Measurements from ENCODE around the gene EFEMP1. TPM values are rescaled to one million over a fixed set of nuclear protein-coding genes. Genes with fewer than 3 reads are reported as not detected.

Gene EFEMP1
- total RNA-seq, 2 experiments from 2014 or later = not detected

DNA sequence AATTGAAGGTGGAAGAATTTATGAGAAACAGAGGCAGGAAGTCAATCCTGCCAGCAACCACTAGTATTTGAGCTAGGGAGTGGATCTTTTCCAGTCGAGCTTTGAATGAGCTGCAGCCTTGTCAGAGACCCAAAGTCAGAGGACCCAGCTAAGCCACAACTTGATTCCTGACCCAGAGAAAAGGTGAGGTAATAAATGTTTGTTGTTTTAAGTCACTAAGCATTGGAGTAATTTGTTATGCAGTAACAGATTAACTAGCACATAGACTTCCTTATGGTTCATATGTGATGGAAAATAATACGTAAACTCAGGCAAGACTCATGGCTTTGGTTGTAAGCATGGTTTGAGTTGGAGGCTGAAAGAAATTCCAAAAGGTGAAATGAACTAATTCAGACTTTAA, 21.6 kb downstream of the EFEMP1 start:
- ChIA-PET POLR2A (no interaction called here), CTCF (no interaction called here)
- Mint-ChIP-seq H3K27ac (no peak overlapping the region), H3K9me3 (peaks cover 2% of the 10 kb centered on the region), H3K27me3 (no peaks in the 10 kb centered on the region), H3K36me3 (ENCODE audit: low read depth) (no peaks in the 10 kb centered on the region), H3K4me1 (no peaks in the 10 kb centered on the region), H3K4me3 (no peak overlapping the region)
- no peak for DNase-seq

- H3K4me1 Mint-ChIP-seq = no peaks in the 10 kb centered on the region
- no peak overlapping the region for H3K4me3 Mint-ChIP-seq
- ChIA-PET POLR2A (no interaction called here), CTCF (no interaction called here)
- no peaks in the 10 kb centered on the region for H3K36me3 Mint-ChIP-seq (ENCODE audit: low read depth)
- DNase-seq = no peak
- no peak overlapping the region for H3K27ac Mint-ChIP-seq
- no peaks in the 10 kb centered on the region for H3K27me3 Mint-ChIP-seq
- H3K9me3 Mint-ChIP-seq = peaks cover 2% of the 10 kb centered on the region
Observed at GRCh38 chr2:55901322-55901721, 22.3 kb downstream of the EFEMP1 start.

- H3K27me3 Mint-ChIP-seq = no peaks in the 10 kb centered on the region
- DNase-seq = no peak
- H3K27ac Mint-ChIP-seq = no peak overlapping the region
- ChIA-PET CTCF (no interaction called here), POLR2A (no interaction called here)
- H3K4me1 Mint-ChIP-seq = no peaks in the 10 kb centered on the region
- no peaks in the 10 kb centered on the region for H3K36me3 Mint-ChIP-seq (ENCODE audit: low read depth)
- H3K4me3 Mint-ChIP-seq = no peak overlapping the region
- peaks cover 2% of the 10 kb centered on the region for H3K9me3 Mint-ChIP-seq
Observed at GRCh38 chr2:55899881-55900280, 23.7 kb downstream of the EFEMP1 start.

DNA sequence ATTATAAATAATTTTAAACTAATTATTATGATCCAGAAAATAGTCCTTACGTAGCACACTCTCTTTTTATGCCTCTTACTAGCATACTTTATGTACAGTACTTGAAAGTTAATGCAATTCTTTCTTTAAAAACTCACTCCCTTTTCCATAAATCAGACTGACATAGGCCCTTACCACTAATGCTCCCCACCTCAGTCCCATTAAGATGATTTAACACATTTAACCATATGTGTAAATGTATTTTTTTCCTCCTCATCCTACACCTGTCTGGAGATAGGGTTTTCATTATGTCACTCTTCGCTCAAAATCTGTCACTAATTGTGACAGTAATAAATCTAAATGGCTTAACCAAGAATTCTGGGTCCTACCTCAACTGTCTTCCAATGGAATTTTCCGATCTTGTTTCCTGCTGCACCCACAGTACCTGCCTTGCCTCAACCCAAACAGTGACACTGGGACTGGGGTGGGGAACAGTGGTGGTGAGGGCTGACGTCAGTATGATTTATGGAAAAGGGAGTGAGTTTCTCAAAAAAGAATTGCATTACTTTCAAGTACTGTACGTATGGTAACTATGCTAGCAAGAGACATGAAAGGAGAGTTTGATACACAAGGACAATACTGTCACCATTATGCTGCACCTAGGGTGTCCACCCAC, 25.1 kb downstream of the EFEMP1 start:
- Mint-ChIP-seq H3K27me3 (no peaks in the 10 kb centered on the region), H3K36me3 (ENCODE audit: low read depth) (no peaks in the 10 kb centered on the region), H3K4me3 (no peak overlapping the region), H3K27ac (no peak overlapping the region), H3K9me3 (peaks cover 2% of the 10 kb centered on the region), H3K4me1 (no peaks in the 10 kb centered on the region)
- CTCF ChIA-PET = no interaction called here
- no peak for DNase-seq
- POLR2A ChIA-PET = no interaction called here

DNA sequence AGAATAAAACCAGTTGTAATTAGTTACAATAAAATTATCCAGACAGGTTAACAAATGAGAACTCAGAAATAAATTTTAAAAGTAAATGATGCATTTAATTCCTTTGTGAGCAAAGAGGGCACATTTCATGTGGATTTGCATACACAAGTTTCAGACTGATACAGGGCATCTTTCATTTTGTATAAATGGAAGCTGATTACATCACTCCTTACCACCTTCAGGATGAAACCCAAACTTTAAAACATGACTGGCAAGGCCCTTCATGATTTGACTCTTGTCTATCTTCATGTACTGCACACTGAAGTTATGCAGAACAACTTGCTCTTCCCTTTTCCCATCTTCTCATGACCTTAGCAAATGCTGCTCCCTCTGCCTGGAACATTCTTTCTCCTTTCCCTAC, 26.9 kb downstream of the EFEMP1 start:
- Mint-ChIP-seq H3K4me1 (no peaks in the 10 kb centered on the region), H3K4me3 (no peak overlapping the region), H3K36me3 (ENCODE audit: low read depth) (no peaks in the 10 kb centered on the region), H3K27me3 (no peaks in the 10 kb centered on the region), H3K27ac (no peak overlapping the region), H3K9me3 (no peaks in the 10 kb centered on the region)
- no peak for DNase-seq
- ChIA-PET POLR2A (no interaction called here), CTCF (no interaction called here)

GRCh38 chr2:55894720-55895119, 28.9 kb downstream of the EFEMP1 start:
- Mint-ChIP-seq H3K36me3 (ENCODE audit: low read depth) (no peaks in the 10 kb centered on the region), H3K27me3 (no peaks in the 10 kb centered on the region), H3K27ac (no peak overlapping the region), H3K4me3 (no peak overlapping the region), H3K9me3 (no peaks in the 10 kb centered on the region), H3K4me1 (no peaks in the 10 kb centered on the region)
- DNase-seq = no peak
- ChIA-PET CTCF (no interaction called here), POLR2A (no interaction called here)

DNA sequence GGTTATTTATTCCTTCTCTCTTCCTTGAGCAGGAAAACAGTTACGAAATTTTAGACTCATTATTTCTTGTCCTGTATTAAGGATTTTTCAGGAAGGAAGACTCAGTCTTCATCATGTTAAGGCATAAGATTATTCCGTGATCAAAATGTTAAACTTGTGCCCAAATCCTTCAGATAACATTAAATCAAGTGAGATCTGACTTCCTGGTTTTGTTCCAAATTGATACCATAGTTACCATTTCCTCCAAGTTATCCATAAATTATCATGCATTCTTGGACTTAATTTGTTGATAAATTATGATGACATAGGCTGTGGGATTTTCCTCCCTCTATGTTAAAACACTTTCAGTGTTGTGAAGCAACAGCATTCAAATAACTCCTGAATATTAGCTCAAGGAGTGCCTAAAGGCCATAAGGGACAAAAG, 31.9 kb downstream of the EFEMP1 start:
- CTCF ChIA-PET = no interaction called here
- Mint-ChIP-seq H3K4me1 (no peaks in the 10 kb centered on the region), H3K36me3 (ENCODE audit: low read depth) (no peaks in the 10 kb centered on the region), H3K9me3 (no peaks in the 10 kb centered on the region), H3K4me3 (no peak overlapping the region), H3K27ac (no peak overlapping the region), H3K27me3 (no peaks in the 10 kb centered on the region)
- no peak for DNase-seq
- POLR2A ChIA-PET = no interaction called here

DNA sequence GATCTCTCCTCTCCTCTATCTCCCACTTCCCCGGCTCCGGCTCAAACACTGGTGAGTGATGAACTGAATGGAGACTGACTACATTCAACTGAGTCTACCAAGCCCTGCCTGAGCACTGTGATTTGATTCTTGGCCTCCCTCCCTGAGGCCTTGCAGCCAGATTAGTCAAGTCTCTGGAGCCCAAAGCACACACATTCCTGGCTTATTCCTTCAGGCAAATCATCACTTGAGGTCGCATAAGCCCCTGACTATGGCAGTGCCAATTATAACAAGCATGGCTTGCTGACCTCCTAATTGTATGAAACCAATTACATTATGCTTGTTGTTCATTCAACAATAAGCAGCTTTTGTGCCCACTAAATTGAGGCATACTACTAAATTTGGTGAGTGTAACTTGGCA, 34.6 kb downstream of the EFEMP1 start:
- POLR2A ChIA-PET = no interaction called here
- CTCF ChIA-PET = no interaction called here
- no peak for DNase-seq
- H3K36me3 Mint-ChIP-seq (ENCODE audit: low read depth) = no peaks in the 10 kb centered on the region
- no peak overlapping the region for H3K27ac Mint-ChIP-seq
- H3K27me3 Mint-ChIP-seq = no peaks in the 10 kb centered on the region
- H3K4me3 Mint-ChIP-seq = no peak overlapping the region
- no peaks in the 10 kb centered on the region for H3K4me1 Mint-ChIP-seq
- no peaks in the 10 kb centered on the region for H3K9me3 Mint-ChIP-seq

DNA sequence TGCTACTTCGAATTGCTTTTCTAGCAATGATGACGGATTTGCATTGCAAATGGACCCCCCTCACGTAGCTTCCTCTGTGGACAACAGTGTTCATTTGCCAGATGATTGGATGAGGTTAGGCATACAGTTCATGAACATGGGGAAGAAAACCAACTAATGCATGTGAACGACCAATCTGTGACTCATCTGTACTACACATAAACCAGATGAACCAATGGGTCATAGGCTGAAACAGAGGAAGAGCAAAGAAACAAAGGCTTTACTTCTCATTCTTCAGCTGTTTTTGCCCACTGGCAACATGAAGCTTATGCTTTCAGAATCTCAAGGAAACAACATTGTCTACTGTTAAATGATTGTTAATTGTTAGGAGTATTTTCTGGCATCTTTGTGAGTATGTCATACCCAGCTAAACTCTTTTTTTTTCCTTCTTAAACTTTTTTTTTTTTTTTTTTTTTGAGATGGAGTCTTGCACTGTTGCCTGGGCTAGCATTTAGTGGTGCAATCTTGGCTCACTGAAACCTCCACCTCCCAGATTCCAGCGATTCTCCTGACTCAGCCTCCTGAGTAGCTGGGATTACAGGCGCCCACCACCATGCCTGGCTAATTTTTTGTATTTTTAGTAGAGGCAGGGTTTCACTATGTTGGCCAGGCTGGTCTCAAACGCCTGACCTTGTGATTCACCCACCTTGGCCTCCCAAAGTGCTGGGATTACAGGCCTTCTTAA, 35.5 kb downstream of the EFEMP1 start:
- Mint-ChIP-seq H3K36me3 (ENCODE audit: low read depth) (no peaks in the 10 kb centered on the region), H3K9me3 (no peaks in the 10 kb centered on the region), H3K4me1 (no peaks in the 10 kb centered on the region), H3K27me3 (no peaks in the 10 kb centered on the region), H3K4me3 (no peak overlapping the region), H3K27ac (no peak overlapping the region)
- ChIA-PET POLR2A (no interaction called here), CTCF (no interaction called here)
- DNase-seq = no peak

DNA sequence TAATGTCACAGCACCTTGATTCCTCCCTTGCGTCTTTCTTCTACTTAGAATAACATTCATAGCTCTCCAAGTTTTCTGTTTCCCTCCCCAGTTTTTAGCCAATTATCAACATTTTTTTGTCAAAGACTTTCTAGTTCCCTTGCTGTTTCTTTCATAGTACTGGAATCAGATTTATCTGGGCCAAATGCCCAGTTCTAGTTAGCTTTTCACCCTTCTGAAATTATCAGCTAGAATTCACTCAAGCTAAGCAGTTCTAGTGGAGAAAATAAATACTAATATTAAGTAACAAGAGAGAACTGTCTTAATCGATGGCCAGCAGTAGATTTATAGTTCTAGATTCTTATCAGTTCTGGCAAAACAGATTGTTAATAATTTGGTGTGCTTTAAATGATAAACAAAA, 36.2 kb downstream of the EFEMP1 start:
- Mint-ChIP-seq H3K4me3 (no peak overlapping the region), H3K27me3 (no peaks in the 10 kb centered on the region), H3K36me3 (ENCODE audit: low read depth) (no peaks in the 10 kb centered on the region), H3K4me1 (no peaks in the 10 kb centered on the region), H3K27ac (no peak overlapping the region), H3K9me3 (no peaks in the 10 kb centered on the region)
- CTCF ChIA-PET = interaction anchor here (1.4 kb wide), 1 partner anchor 168 kb away, joined by 3 read pairs; no protein-coding TSS in a partner anchor
- POLR2A ChIA-PET = no interaction called here
- no peak for DNase-seq

- H3K27me3 Mint-ChIP-seq = no peaks in the 10 kb centered on the region
- no peak overlapping the region for H3K27ac Mint-ChIP-seq
- no peak overlapping the region for H3K4me3 Mint-ChIP-seq
- H3K36me3 Mint-ChIP-seq (ENCODE audit: low read depth) = no peaks in the 10 kb centered on the region
- no peaks in the 10 kb centered on the region for H3K4me1 Mint-ChIP-seq
- no peak for DNase-seq
- no peaks in the 10 kb centered on the region for H3K9me3 Mint-ChIP-seq
- ChIA-PET CTCF (interaction anchor here (1.4 kb wide), 1 partner anchor 167 kb away, joined by 3 read pairs; no protein-coding TSS in a partner anchor), POLR2A (no interaction called here)
Observed at GRCh38 chr2:55885944-55886281, 37.7 kb downstream of the EFEMP1 start.

DNA sequence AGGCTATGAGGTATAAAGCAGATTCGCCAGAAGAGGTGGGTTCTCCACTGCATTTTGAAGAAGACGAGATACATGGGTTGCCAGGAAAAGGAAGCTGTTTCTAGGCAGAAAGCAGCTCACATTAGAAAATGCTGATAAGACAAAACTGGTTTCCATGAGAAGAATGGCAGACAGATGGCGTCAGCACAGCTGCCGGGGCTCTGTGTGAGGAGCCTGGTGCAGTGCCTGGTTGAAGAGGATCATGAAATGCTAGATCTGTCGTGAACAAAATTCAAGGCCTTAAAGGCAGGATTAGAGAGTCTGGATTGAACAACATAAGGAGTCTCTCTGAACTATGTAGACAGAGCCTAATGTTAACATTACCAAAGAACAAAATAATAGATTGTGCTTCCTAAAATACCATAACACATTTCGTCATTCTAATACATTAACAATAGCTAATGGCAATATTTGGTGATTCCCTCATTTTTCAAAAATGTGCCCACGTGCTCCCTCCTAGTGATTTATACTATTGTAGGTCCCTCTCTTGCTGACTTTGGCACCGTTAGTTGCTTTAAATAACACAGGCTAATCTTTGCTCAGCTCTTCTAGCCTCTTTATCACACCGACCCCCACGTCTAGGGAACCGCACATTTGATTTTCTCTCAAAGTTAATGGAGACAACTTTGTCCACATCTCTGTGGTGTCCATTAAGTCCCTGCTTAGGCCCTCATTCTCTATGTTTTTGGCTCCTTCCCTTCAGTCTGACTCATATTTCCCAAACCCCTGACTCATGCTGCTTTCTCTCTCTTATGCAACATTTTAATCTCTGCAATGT, 38.2 kb downstream of the EFEMP1 start:
- DNase-seq = no peak
- ChIA-PET POLR2A (no interaction called here), CTCF (no interaction called here)
- Mint-ChIP-seq H3K27ac (no peak overlapping the region), H3K4me3 (no peak overlapping the region), H3K36me3 (ENCODE audit: low read depth) (no peaks in the 10 kb centered on the region), H3K4me1 (no peaks in the 10 kb centered on the region), H3K9me3 (no peaks in the 10 kb centered on the region), H3K27me3 (no peaks in the 10 kb centered on the region)

GRCh38 chr2:55883829-55884228, 39.8 kb downstream of the EFEMP1 start:
- Mint-ChIP-seq H3K4me1 (no peaks in the 10 kb centered on the region), H3K4me3 (no peak overlapping the region), H3K27ac (no peak overlapping the region), H3K9me3 (no peaks in the 10 kb centered on the region), H3K36me3 (ENCODE audit: low read depth) (no peaks in the 10 kb centered on the region), H3K27me3 (no peaks in the 10 kb centered on the region)
- DNase-seq = no peak
- POLR2A ChIA-PET = no interaction called here
- CTCF ChIA-PET = no interaction called here

DNA sequence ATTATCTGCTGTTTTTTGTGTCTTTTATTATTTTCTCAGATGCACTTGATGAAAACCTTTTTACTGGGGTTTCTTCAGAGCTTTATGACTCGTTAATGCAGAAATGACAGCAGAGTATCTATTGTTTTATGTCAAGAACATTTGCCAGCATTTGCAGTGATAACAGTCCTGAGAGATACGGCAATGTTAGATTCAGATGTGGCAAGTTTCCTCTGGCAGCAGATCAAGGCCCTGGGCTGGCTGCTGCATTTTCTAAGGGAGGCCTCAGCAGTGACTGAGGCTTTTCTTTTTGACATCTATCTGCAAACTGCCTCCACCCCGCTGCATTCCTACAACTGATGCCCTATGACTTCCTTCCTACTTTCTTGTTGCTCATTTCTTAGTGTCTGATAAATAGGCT, 40.2 kb downstream of the EFEMP1 start:
- CTCF ChIA-PET = no interaction called here

More for the DNA sequence above, 40.2 kb downstream of the EFEMP1 start:
- H3K4me3 Mint-ChIP-seq = no peak overlapping the region
- no peak overlapping the region for H3K27ac Mint-ChIP-seq
- H3K36me3 Mint-ChIP-seq (ENCODE audit: low read depth) = no peaks in the 10 kb centered on the region
- no peak for DNase-seq
- no peaks in the 10 kb centered on the region for H3K27me3 Mint-ChIP-seq
- POLR2A ChIA-PET = no interaction called here
- H3K9me3 Mint-ChIP-seq = no peaks in the 10 kb centered on the region
- H3K4me1 Mint-ChIP-seq = no peaks in the 10 kb centered on the region
